GM12891 (cell line): Measurements from ENCODE around the gene INPP5B.

Experiments used
- POLR2A ChIP-seq: IDR thresholded peaks from 2 replicates; pipeline ENCODE4 v1.6.1; 2011; ENCODE audit warnings: low read depth, low read length, control low read depth
- POLR2AphosphoS5 ChIP-seq: IDR thresholded peaks from 2 replicates; pipeline ENCODE4 v1.6.1; 2011; ENCODE audit warnings: low read depth, low read length, control low read depth
- TAF1 ChIP-seq: IDR thresholded peaks from 2 replicates; pipeline ENCODE4 v1.6.1; 2011; ENCODE audit warnings: low read depth, low read length, control low read depth

- TF ChIP-seq POLR2A: no peak
- TF ChIP-seq TAF1: no peak
- TF ChIP-seq POLR2AphosphoS5: no peak
Measured at GRCh38 chr1:37849480-37849879, 97.4 kb downstream of the INPP5B start.
